ENCODE measurements around the gene PRELID2.

Gene PRELID2

DNA sequence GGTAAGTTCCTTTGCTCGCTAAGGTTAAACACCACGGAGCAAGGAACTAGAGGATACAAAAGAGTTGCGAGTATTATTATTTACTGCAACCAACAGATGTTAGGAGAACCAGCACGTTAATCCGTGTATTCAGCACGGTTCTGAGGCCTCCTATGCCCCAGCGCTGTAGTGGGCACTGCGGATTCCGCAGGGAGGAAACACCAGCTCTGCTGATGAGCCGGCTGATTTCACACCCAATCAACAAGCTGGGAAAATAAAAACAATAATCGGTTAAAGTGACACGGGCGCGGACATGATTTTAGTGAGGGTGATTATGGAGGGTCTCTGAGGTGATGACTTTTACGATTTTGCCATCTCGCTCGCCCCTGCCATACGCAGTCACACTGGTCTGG lies 702 bp upstream of the PRELID2 start:
- peak overlapping the region; percentile 95 for H2AFZ ChIP-seq (ENCODE audit: low read length)
- no peaks in the 10 kb centered on the region for H3K9me2 ChIP-seq (replicated peaks; ENCODE audit: low read depth, low read length)
- peaks cover 46% of the 10 kb centered on the region for H3K79me2 ChIP-seq (ENCODE audit: insufficient read depth, low read length)
- TF ChIP-seq EZH2phosphoT487 (IDR thresholded peaks at IDR 0.05; ENCODE audit: borderline replicate concordance): no peak
- TF ChIP-seq, protein P1, sequence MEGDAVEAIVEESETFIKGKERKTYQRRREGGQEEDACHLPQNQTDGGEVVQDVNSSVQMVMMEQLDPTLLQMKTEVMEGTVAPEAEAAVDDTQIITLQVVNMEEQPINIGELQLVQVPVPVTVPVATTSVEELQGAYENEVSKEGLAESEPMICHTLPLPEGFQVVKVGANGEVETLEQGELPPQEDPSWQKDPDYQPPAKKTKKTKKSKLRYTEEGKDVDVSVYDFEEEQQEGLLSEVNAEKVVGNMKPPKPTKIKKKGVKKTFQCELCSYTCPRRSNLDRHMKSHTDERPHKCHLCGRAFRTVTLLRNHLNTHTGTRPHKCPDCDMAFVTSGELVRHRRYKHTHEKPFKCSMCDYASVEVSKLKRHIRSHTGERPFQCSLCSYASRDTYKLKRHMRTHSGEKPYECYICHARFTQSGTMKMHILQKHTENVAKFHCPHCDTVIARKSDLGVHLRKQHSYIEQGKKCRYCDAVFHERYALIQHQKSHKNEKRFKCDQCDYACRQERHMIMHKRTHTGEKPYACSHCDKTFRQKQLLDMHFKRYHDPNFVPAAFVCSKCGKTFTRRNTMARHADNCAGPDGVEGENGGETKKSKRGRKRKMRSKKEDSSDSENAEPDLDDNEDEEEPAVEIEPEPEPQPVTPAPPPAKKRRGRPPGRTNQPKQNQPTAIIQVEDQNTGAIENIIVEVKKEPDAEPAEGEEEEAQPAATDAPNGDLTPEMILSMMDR (conservative IDR thresholded peaks at IDR 0.05; ENCODE audit: low read length): no peak
- peak overlapping the region; percentile 80 for H3K4me2 ChIP-seq (ENCODE audit: low read depth, low read length, poor library complexity, severe bottlenecking)
- peak overlapping the region; percentile 81 for H3K9ac ChIP-seq (ENCODE audit: low read depth, low read length, poor library complexity, severe bottlenecking)
- no peaks in the 10 kb centered on the region for H3K36me3 ChIP-seq (ENCODE audit: insufficient read depth, low read length)
- peak overlapping the region; percentile 98 for H3K4me3 ChIP-seq (ENCODE audit: low read length, poor library complexity, severe bottlenecking)
- H3F3A ChIP-seq (ENCODE audit: low read depth): no peaks in the 10 kb centered on the region
- no peaks in the 10 kb centered on the region for H3K9me3 ChIP-seq (ENCODE audit: insufficient read depth, low read depth, low read length)
- peaks cover 42% of the 10 kb centered on the region for H3K4me1 ChIP-seq (ENCODE audit: insufficient read depth, low read length, poor library complexity, severe bottlenecking)
- no peaks in the 10 kb centered on the region for H3K27me3 ChIP-seq (ENCODE audit: insufficient read depth, low read length, poor library complexity, severe bottlenecking)
- peaks cover 11% of the 10 kb centered on the region for H4K20me1 ChIP-seq (ENCODE audit: insufficient read depth, low read length, poor library complexity, severe bottlenecking)

DNA sequence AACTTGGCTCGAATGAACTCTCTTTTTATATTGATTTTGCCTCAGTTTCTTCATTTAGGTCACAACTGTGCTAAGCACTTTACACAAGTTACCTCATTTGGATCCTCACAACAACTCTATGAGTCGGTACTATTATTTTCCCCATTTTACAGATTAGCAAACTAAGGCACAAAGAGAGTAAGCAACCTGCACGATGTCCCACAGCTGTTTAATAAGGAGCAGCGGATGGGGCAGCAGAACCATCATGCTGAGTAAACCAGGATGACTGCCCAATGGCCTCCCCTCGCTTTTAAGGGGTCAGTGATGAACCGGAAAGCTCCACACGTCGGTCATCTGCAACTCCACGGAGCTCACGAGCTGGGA lies 607 bp downstream of the PRELID2 start:
- Histone ChIP-seq H3K4me3 (ENCODE audit: low read length, poor library complexity, severe bottlenecking) (peak overlapping the region; percentile 98), H3F3A (ENCODE audit: low read depth) (no peaks in the 10 kb centered on the region), H3K4me1 (ENCODE audit: insufficient read depth, low read length, poor library complexity, severe bottlenecking) (peaks cover 55% of the 10 kb centered on the region), H2AFZ (ENCODE audit: low read length) (peak overlapping the region; percentile 95), H3K9me3 (ENCODE audit: insufficient read depth, low read depth, low read length) (no peaks in the 10 kb centered on the region), H3K9ac (ENCODE audit: low read depth, low read length, poor library complexity, severe bottlenecking) (peak overlapping the region; percentile 81), H3K79me2 (ENCODE audit: insufficient read depth, low read length) (peaks cover 55% of the 10 kb centered on the region), H3K36me3 (ENCODE audit: insufficient read depth, low read length) (no peaks in the 10 kb centered on the region), H3K4me2 (ENCODE audit: low read depth, low read length, poor library complexity, severe bottlenecking) (peak overlapping the region; percentile 80), H3K9me2 (replicated peaks; ENCODE audit: low read depth, low read length) (no peaks in the 10 kb centered on the region), H3K27me3 (ENCODE audit: insufficient read depth, low read length, poor library complexity, severe bottlenecking) (no peaks in the 10 kb centered on the region), H4K20me1 (ENCODE audit: insufficient read depth, low read length, poor library complexity, severe bottlenecking) (peaks cover 11% of the 10 kb centered on the region)
- TF ChIP-seq, protein P1 (conservative IDR thresholded peaks at IDR 0.05; ENCODE audit: low read length): no peak
- no peak for TF ChIP-seq EZH2phosphoT487 (IDR thresholded peaks at IDR 0.05; ENCODE audit: borderline replicate concordance)

DNA sequence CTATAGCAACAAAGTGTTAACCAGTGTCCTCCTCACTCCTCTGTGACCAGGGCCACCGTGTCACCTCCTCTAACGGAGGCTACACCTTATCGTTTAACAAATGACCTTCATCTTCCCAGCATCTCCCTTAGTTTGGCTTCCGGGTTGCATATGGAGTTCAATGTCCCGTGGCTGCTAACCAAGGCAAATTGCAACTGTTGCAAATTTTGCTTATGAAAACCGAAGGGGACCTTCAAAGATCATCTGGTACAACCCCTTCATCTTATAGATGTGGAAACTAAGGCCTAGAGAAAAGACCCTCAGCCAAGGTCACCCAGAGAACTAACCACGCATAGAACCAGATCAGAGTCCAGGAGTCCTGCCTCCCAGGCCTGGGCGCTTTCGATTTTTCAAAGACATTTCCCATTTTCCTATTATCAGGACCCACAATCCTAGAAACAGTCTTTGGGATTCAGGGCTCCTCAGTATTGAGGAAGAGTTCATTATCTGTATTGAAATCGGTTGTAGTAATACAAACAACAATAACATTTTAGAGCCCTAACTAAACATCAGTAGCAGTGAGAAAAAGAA lies 1.4 kb downstream of the PRELID2 start:
- Histone ChIP-seq H3K4me3 (ENCODE audit: low read length, poor library complexity, severe bottlenecking) (peak overlapping the region; percentile 98), H3K9me2 (replicated peaks; ENCODE audit: low read depth, low read length) (no peaks in the 10 kb centered on the region), H3K36me3 (ENCODE audit: insufficient read depth, low read length) (no peaks in the 10 kb centered on the region), H4K20me1 (ENCODE audit: insufficient read depth, low read length, poor library complexity, severe bottlenecking) (peaks cover 11% of the 10 kb centered on the region), H3K4me1 (ENCODE audit: insufficient read depth, low read length, poor library complexity, severe bottlenecking) (peaks cover 59% of the 10 kb centered on the region), H3K79me2 (ENCODE audit: insufficient read depth, low read length) (peaks cover 63% of the 10 kb centered on the region), H3K27me3 (ENCODE audit: insufficient read depth, low read length, poor library complexity, severe bottlenecking) (no peaks in the 10 kb centered on the region), H2AFZ (ENCODE audit: low read length) (no peak overlapping the region), H3K9ac (ENCODE audit: low read depth, low read length, poor library complexity, severe bottlenecking) (peak overlapping the region; percentile 81), H3K9me3 (ENCODE audit: insufficient read depth, low read depth, low read length) (no peaks in the 10 kb centered on the region), H3F3A (ENCODE audit: low read depth) (no peaks in the 10 kb centered on the region), H3K4me2 (ENCODE audit: low read depth, low read length, poor library complexity, severe bottlenecking) (peak overlapping the region; percentile 80)
- TF ChIP-seq EZH2phosphoT487 (IDR thresholded peaks at IDR 0.05; ENCODE audit: borderline replicate concordance): no peak
- TF ChIP-seq, protein P1 (conservative IDR thresholded peaks at IDR 0.05; ENCODE audit: low read length): no peak
